PFSK-1 (cell line): ENCODE measurements around the gene RECQL5.

Experiments used
- POLR2AphosphoS5 ChIP-seq: IDR thresholded peaks from 2 replicates; pipeline ENCODE4 v1.6.1; 2012; ENCODE audit warnings: low read depth, mild to moderate bottlenecking, control low read depth, low read length, moderate library complexity
- TAF1 ChIP-seq: IDR thresholded peaks from 2 replicates; pipeline ENCODE4 v1.6.1; 2012; ENCODE audit warnings: low read length, control low read depth, borderline replicate concordance; ENCODE audit not compliant: insufficient read depth
- TF ChIP-seq, protein P1 (sequence below), 2 experiments: IDR thresholded peaks; 2 replicates each; pipeline versions ENCODE4 v1.6.1 to v1.8.0; 2011 to 2012; ENCODE audit warnings: low read depth in 2 of 2, low read length in 2 of 2, control low read depth in 1 of 2, inconsistent platforms in 1 of 2, mild to moderate bottlenecking in 1 of 2, moderate library complexity in 1 of 2; ENCODE audit not compliant: insufficient read depth in 1 of 2

DNA sequence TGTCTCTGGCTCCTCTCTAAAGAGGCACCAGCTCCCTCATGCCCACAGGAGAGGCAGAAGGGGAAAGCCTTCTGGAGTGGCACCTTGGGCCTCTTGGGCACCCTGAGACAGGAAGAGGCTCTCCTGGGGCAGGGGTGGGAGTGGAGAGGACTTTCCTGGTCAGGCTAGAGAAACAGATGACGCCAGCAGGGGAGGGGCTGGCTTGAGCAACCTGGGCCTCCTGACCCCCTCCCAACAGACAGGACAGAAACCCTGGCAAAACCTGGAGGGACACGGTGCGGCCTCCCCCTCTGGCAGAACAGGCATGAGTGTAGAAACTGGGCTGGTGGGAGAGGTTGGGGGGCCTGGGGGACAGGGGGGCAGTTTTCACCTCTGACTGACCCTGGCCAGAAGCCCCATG is 27.6 kb downstream of the RECQL5 start:
- TF ChIP-seq, protein P1, sequence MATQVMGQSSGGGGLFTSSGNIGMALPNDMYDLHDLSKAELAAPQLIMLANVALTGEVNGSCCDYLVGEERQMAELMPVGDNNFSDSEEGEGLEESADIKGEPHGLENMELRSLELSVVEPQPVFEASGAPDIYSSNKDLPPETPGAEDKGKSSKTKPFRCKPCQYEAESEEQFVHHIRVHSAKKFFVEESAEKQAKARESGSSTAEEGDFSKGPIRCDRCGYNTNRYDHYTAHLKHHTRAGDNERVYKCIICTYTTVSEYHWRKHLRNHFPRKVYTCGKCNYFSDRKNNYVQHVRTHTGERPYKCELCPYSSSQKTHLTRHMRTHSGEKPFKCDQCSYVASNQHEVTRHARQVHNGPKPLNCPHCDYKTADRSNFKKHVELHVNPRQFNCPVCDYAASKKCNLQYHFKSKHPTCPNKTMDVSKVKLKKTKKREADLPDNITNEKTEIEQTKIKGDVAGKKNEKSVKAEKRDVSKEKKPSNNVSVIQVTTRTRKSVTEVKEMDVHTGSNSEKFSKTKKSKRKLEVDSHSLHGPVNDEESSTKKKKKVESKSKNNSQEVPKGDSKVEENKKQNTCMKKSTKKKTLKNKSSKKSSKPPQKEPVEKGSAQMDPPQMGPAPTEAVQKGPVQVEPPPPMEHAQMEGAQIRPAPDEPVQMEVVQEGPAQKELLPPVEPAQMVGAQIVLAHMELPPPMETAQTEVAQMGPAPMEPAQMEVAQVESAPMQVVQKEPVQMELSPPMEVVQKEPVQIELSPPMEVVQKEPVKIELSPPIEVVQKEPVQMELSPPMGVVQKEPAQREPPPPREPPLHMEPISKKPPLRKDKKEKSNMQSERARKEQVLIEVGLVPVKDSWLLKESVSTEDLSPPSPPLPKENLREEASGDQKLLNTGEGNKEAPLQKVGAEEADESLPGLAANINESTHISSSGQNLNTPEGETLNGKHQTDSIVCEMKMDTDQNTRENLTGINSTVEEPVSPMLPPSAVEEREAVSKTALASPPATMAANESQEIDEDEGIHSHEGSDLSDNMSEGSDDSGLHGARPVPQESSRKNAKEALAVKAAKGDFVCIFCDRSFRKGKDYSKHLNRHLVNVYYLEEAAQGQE (IDR thresholded peaks at IDR 0.05; ENCODE audit: insufficient read depth in 1 of 2, low read depth in 2 of 2, low read length in 2 of 2), result no peak
- TF ChIP-seq POLR2AphosphoS5 (no peak), TAF1 (no peak)
